ENCODE results near the gene CCDC182.

Gene CCDC182

DNA sequence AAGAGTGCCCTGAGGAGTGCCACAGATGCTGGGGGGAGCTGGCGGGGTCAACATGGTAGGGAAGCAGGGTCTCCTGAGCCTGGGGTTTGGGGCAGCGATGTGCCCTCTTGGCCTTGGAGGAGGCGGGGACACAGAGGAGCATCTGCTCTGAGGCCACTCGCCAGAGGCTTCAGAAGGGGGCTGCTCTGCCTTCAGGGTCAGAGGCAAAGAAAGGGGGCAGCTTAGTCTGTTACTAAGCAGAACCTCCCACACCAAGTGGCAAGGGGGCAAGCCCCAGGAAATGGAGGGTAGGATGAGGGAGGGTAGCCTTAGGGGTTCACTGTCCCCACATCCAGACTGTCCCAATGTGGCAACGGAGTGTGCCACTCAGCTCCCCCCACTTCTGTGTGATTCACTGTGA, 18.3 kb downstream of the CCDC182 start:
- no peak for DNase-seq (ENCODE audit: low read depth, low spot score)
- H3K4me3 ChIP-seq (ENCODE audit: low read depth, low read length): no peak overlapping the region
- TF ChIP-seq, protein P1, sequence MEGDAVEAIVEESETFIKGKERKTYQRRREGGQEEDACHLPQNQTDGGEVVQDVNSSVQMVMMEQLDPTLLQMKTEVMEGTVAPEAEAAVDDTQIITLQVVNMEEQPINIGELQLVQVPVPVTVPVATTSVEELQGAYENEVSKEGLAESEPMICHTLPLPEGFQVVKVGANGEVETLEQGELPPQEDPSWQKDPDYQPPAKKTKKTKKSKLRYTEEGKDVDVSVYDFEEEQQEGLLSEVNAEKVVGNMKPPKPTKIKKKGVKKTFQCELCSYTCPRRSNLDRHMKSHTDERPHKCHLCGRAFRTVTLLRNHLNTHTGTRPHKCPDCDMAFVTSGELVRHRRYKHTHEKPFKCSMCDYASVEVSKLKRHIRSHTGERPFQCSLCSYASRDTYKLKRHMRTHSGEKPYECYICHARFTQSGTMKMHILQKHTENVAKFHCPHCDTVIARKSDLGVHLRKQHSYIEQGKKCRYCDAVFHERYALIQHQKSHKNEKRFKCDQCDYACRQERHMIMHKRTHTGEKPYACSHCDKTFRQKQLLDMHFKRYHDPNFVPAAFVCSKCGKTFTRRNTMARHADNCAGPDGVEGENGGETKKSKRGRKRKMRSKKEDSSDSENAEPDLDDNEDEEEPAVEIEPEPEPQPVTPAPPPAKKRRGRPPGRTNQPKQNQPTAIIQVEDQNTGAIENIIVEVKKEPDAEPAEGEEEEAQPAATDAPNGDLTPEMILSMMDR (IDR thresholded peaks at IDR 0.05; ENCODE audit: low read depth, low read length): no peak
- in situ Hi-C loops (cut with HindIII; ENCODE audit: low sequenced_read_pairs): no loop called here

DNA sequence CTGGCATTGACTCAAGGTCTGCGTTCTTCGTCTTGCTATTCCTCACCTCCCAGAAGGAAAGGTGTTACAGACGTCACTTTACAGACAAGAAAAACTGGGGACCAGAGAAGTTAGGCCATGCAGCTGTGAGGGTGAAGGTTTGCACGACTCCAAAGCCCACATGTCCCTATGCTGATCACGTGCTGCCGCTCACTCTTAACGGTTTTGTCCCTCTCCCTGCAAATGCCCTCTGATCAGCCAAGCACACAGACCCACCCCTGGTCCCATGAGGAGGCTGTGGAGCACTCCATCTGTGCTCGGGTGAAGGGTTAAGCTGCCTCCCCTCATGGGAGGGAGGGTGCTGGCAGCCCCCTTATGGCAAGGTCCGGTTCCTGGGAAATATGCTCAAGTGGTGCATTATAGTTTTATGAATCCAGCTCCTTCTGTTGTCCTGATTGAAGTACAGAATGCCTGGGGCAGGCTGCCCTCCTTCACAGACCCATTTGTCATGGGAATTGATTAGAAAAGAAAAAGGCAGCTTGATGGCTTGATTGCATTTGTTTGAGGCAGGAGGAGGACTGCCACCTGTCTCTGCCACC, 18.8 kb downstream of the CCDC182 start:
- in situ Hi-C loops (cut with HindIII; ENCODE audit: low sequenced_read_pairs): no loop called here
- TF ChIP-seq, protein P1 (IDR thresholded peaks at IDR 0.05; ENCODE audit: low read depth, low read length): no peak
- no peak for DNase-seq (ENCODE audit: low read depth, low spot score)
- H3K4me3 ChIP-seq (ENCODE audit: low read depth, low read length): no peak overlapping the region

DNA sequence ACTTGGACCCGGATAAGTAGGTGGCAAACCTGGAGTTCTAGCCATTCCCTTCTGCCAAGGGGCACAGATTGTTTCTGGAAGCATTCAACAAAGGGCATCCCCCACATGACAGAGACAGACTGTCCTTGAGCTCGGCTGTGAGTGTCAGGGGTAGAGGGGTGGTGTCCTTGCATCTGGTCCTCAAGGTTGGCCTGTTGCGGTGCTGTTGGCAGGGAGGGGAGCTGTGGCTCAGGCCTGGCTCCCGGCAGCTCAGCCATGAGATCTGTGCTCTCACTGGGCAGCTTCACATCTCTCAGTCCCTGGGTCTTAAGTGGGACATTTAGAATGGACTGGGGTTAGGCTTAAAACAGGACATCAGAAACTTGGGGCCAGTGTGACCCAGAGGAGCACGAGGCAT, 20.4 kb downstream of the CCDC182 start:
- in situ Hi-C loops (cut with HindIII; ENCODE audit: low sequenced_read_pairs): no loop called here
- TF ChIP-seq, protein P1 (IDR thresholded peaks at IDR 0.05; ENCODE audit: low read depth, low read length): no peak

DNA sequence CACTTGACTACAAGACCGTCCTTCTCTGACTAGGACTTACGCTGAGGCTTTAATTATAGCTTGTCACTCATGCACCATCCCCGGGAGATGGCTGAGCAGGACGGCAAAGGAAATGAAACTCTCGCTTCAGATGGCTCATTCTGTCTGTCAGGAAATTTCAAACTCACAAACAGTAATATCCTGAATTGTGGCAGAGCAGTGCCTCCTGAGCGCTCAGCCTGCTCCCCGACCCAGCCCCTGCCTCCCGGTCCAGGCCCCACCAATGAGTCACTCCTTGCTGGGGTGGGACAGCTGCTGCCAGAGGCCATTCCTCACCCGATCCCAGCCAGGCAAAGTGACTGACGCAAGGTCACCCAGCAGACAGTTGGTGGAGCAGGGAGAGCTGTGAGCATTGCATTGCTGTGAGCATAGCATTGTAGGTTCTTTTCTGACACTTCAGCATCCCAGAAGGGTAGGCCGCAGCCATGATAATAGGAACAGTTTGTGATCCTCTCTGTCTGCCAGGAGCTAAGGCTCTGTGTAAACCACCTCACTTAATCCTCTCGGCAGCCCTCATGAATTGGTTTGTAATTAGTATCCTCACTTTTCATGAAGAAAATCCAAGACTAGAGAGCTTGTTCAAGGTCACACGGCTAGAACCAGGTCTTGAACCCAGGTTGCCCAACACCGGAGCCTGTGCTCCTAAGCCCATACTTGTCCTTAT, 20.9 kb downstream of the CCDC182 start:
- no peak for DNase-seq (ENCODE audit: low read depth, low spot score)
- H3K4me3 ChIP-seq (ENCODE audit: low read depth, low read length): no peak overlapping the region
- TF ChIP-seq, protein P1 (IDR thresholded peaks at IDR 0.05; ENCODE audit: low read depth, low read length): no peak
- in situ Hi-C loops (cut with HindIII; ENCODE audit: low sequenced_read_pairs): no loop called here

More for the DNA sequence above, 20.4 kb downstream of the CCDC182 start:
- no peak for DNase-seq (ENCODE audit: low read depth, low spot score)
- H3K4me3 ChIP-seq (ENCODE audit: low read depth, low read length): no peak overlapping the region

DNA sequence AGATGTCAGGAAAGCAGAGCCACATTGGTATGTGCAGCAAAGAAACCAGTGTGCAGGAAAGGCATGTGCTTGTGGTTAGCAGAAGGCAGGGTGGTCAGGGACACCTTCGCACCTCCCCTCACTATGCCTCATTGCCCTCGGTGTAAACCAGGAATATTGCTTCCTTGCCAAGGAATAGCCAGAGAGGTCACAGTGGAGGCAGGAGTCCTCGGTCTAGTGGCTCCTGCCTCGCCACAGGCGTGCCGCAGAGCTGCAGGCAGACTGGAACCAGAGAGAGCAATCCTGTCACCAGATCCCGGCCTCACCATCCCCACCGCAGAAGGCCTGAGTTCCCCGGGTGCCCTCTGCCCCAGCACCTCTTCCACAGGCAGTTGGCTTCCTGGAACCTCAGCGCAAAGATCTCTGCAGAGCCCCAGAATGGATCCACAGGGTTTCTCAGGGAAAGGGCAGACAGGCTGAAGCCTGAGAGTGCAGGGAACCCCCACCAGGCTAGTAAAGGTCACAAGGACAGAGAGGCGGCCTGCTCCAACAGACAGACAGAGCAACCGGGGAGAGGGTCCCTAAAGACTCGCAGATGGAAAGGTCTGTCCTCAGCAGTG, 21.6 kb downstream of the CCDC182 start:
- in situ Hi-C loops (cut with HindIII; ENCODE audit: low sequenced_read_pairs): no loop called here
- no peak for DNase-seq (ENCODE audit: low read depth, low spot score)
- no peak overlapping the region for H3K4me3 ChIP-seq (ENCODE audit: low read depth, low read length)

DNA sequence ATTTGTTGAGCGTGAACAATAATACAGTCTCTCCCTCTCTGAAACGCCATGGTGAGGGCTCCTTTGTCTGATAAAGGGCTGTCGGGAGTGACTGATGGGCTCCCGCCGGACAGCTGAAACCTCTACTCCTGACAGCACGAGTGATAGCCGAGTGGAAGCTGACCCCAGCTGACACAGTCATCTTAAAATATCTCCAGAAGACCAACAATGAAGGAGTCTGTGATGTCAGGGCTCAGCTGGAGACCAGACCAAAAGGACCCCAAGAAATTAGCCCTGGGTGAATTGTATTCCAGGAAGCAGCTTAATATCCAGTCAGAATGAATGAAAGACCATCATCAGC, 22.4 kb downstream of the CCDC182 start:
- DNase-seq (ENCODE audit: low read depth, low spot score): no peak
- in situ Hi-C loops (cut with HindIII; ENCODE audit: low sequenced_read_pairs): no loop called here
- TF ChIP-seq, protein P1 (IDR thresholded peaks at IDR 0.05; ENCODE audit: low read depth, low read length): no peak
- no peak overlapping the region for H3K4me3 ChIP-seq (ENCODE audit: low read depth, low read length)

More for the DNA sequence above, 21.6 kb downstream of the CCDC182 start:
- TF ChIP-seq, protein P1 (IDR thresholded peaks at IDR 0.05; ENCODE audit: low read depth, low read length): no peak
